Measurements from ENCODE around the gene S100A2. TPM values are rescaled to one million over a fixed set of nuclear protein-coding genes. Genes with fewer than 3 reads are reported as not detected.

Gene S100A2
- total RNA-seq, 1 donor = 1.8 TPM

GRCh38 chr1:153548722-153549688, 16.6 kb downstream of the S100A2 start, which contains the start of gene S100A3:
TSS of gene S100A3 (minus strand) at chr1:153549258. CDS start at chr1:153548485, 773 bp downstream.
- Histone ChIP-seq H3K4me2 (ENCODE audit: insufficient read depth, low read length) (peak within 1 kb of the TSS; percentile 53), H3K4me3 (ENCODE audit: insufficient read depth, low read length) (peak within 1 kb of the TSS; percentile 23)

GRCh38 chr1:153547560-153548551, 17.8 kb downstream of the S100A2 start:
- no peak for TF ChIP-seq CTCF (IDR thresholded peaks at IDR 0.05; ENCODE audit: extremely low read depth, low read depth, low read length)
- Histone ChIP-seq H3K27ac (ENCODE audit: low read depth, low read length) (no peak overlapping the region), H3K27me3 (ENCODE audit: insufficient read depth, low read length) (no peaks in the 10 kb centered on the region), H3K4me3 (ENCODE audit: insufficient read depth, low read length) (no peak overlapping the region), H3K79me2 (ENCODE audit: insufficient read depth, low read length) (no peaks in the 10 kb centered on the region), H3K4me2 (ENCODE audit: insufficient read depth, low read length) (no peak overlapping the region), H2AFZ (ENCODE audit: low read length) (no peak overlapping the region), H3K9me3 (ENCODE audit: low read depth, low read length) (no peaks in the 10 kb centered on the region), H3K36me3 (ENCODE audit: insufficient read depth, low read length) (no peaks in the 10 kb centered on the region), H4K20me1 (ENCODE audit: insufficient read depth, low read length) (no peaks in the 10 kb centered on the region), H3K4me1 (ENCODE audit: insufficient read depth, low read length) (peaks cover 48% of the 10 kb centered on the region)
- no peak for DNase-seq (ENCODE audit: insufficient read length, low spot score, missing footprints)

More at GRCh38 chr1:153548722-153549688, 16.6 kb downstream of the S100A2 start, which contains the start of gene S100A3:
- Histone ChIP-seq H3K4me1 (ENCODE audit: insufficient read depth, low read length) (peaks cover 44% of the 10 kb centered on the region), H2AFZ (ENCODE audit: low read length) (peak within 1 kb of the TSS; percentile 40), H3K36me3 (ENCODE audit: insufficient read depth, low read length) (no peaks in the 10 kb centered on the region), H3K79me2 (ENCODE audit: insufficient read depth, low read length) (no peaks in the 10 kb centered on the region), H3K9me3 (ENCODE audit: low read depth, low read length) (no peaks in the 10 kb centered on the region), H3K27me3 (ENCODE audit: insufficient read depth, low read length) (no peaks in the 10 kb centered on the region), H4K20me1 (ENCODE audit: insufficient read depth, low read length) (no peaks in the 10 kb centered on the region), H3K27ac (ENCODE audit: low read depth, low read length) (peak within 1 kb of the TSS; percentile 80)
- TF ChIP-seq CTCF (IDR thresholded peaks at IDR 0.05; ENCODE audit: extremely low read depth, low read depth, low read length) = peak; percentile 50
- peak; percentile 99 for DNase-seq (ENCODE audit: insufficient read length, low spot score, missing footprints)

GRCh38 chr1:153546796-153547559, 18.7 kb downstream of the S100A2 start:
- H3K36me3 ChIP-seq (ENCODE audit: insufficient read depth, low read length) = no peaks in the 10 kb centered on the region
- no peaks in the 10 kb centered on the region for H3K27me3 ChIP-seq (ENCODE audit: insufficient read depth, low read length)
- no peaks in the 10 kb centered on the region for H3K9me3 ChIP-seq (ENCODE audit: low read depth, low read length)
- H3K27ac ChIP-seq (ENCODE audit: low read depth, low read length) = no peak overlapping the region
- no peak for DNase-seq (ENCODE audit: insufficient read length, low spot score, missing footprints)
- peaks cover 50% of the 10 kb centered on the region for H3K4me1 ChIP-seq (ENCODE audit: insufficient read depth, low read length)
- no peaks in the 10 kb centered on the region for H3K79me2 ChIP-seq (ENCODE audit: insufficient read depth, low read length)
- no peak overlapping the region for H3K4me2 ChIP-seq (ENCODE audit: insufficient read depth, low read length)
- H3K4me3 ChIP-seq (ENCODE audit: insufficient read depth, low read length) = no peak overlapping the region
- no peak overlapping the region for H2AFZ ChIP-seq (ENCODE audit: low read length)
- H4K20me1 ChIP-seq (ENCODE audit: insufficient read depth, low read length) = no peaks in the 10 kb centered on the region
- TF ChIP-seq CTCF (IDR thresholded peaks at IDR 0.05; ENCODE audit: extremely low read depth, low read depth, low read length) = no peak
